HepG2 (cell line): ENCODE results near the gene CMTM4. TPM values are rescaled to one million over a fixed set of nuclear protein-coding genes. Genes with fewer than 3 reads are reported as not detected.
A peak's percentile ranks its signal among the peaks of the same experiment; 100 is the strongest.

Source experiments
- CREB1 ChIP-seq, 2 experiments: fragments of 450-650 bp in 1 of 2; IDR thresholded peaks; 2 replicates each; pipeline ENCODE4 v1.6.1; 2016 to 2017; ENCODE audit warnings: control low read depth in 1 of 2, mild to moderate bottlenecking in 1 of 2, missing compliant biosample characterization in 1 of 2, missing genetic modification characterization in 1 of 2
- FIP1L1 ChIP-seq: fragments of 200-400 bp; formaldehyde crosslinking; IDR thresholded peaks from 2 replicates; pipeline ENCODE4 v1.6.1; 2018; ENCODE audit warnings: low read depth, mild to moderate bottlenecking, low read length, moderate library complexity, borderline replicate concordance; ENCODE audit not compliant: insufficient read depth
- HNF4G ChIP-seq, 2 experiments: sonication (generic) in 1 of 2; formaldehyde crosslinking in 1 of 2; IDR thresholded peaks; 2 replicates each; pipeline versions ENCODE4 v1.4.0 to v1.6.1; 2011 to 2020; ENCODE audit warnings: borderline replicate concordance in 2 of 2, low read depth in 2 of 2, mild to moderate bottlenecking in 2 of 2, low read length in 1 of 2, missing genetic modification reagents in 1 of 2, moderate library complexity in 1 of 2
- HOXA5 ChIP-seq: sonication (generic); formaldehyde crosslinking; IDR thresholded peaks from 2 replicates; pipeline ENCODE4 v1.4.0; 2020; ENCODE audit warnings: missing genetic modification reagents
- ZNF33A ChIP-seq: sonication (generic); formaldehyde crosslinking; IDR thresholded peaks from 2 replicates; pipeline ENCODE4 v1.5.1; 2020; ENCODE audit warnings: missing genetic modification reagents, mild to moderate bottlenecking, moderate library complexity, borderline replicate concordance
- ZNF605 ChIP-seq: sonication (generic); formaldehyde crosslinking; IDR thresholded peaks from 2 replicates; pipeline ENCODE4 v1.8.0; 2022; ENCODE audit warnings: mild to moderate bottlenecking, missing genetic modification reagents
- polyA plus RNA-seq, 8 experiments: library from polyadenylated mRNA; depleted of rRNA in 3 of 8; stranded (reverse) in 7 of 8; unstranded in 1 of 8; fragments of >200 nt; fragmentation: Illumina TruSeq in 4 of 8; extraction: Trizol in 4 of 8; gene quantifications; 2 replicates each; pipeline versions ENCODE4 v1.2.1 to v1.2.3, GENCODE V29; 2011 to 2016; ENCODE audit warnings: low read depth in 4 of 8, missing spikeins in 1 of 8, mixed read lengths in 1 of 8; ENCODE audit not compliant: insufficient read depth in 1 of 8
- total RNA-seq, 5 experiments: library from RNA; depleted of rRNA; stranded (reverse); fragments of >200 nt; fragmentation: Illumina TruSeq; extraction: Trizol; gene quantifications; 2 replicates each; pipeline ENCODE4 v1.2.3, GENCODE V29; 2016; ENCODE audit warnings: low read depth in 1 of 5
- TF ChIP-seq, protein P1 (sequence below): sonication (generic); formaldehyde crosslinking; conservative IDR thresholded peaks from 2 replicates; pipeline ENCODE4 v1.8.0; 2022; ENCODE audit warnings: missing genetic modification reagents
- TF ChIP-seq, protein P2 (sequence below): sonication (generic); formaldehyde crosslinking; IDR thresholded peaks from 2 replicates; pipeline ENCODE4 v1.8.0; 2022; ENCODE audit warnings: missing genetic modification reagents, mild to moderate bottlenecking, moderate library complexity, borderline replicate concordance
- TF ChIP-seq, protein P3 (sequence below): sonication (generic); formaldehyde crosslinking; IDR thresholded peaks from 2 replicates; pipeline ENCODE4 v1.4.0; 2020; ENCODE audit warnings: mild to moderate bottlenecking, missing genetic modification reagents
- TF ChIP-seq, protein P4 (sequence below): sonication (generic); formaldehyde crosslinking; conservative IDR thresholded peaks from 2 replicates; pipeline ENCODE4 v1.4.0; 2020; ENCODE audit warnings: missing genetic modification reagents

Gene CMTM4
- total and polyA plus RNA-seq, 2 of the 13 experiments (the other 11 are each of a cell fraction or from before 2014, with no cell fraction given) = 32.0 to 36.3 TPM

DNA sequence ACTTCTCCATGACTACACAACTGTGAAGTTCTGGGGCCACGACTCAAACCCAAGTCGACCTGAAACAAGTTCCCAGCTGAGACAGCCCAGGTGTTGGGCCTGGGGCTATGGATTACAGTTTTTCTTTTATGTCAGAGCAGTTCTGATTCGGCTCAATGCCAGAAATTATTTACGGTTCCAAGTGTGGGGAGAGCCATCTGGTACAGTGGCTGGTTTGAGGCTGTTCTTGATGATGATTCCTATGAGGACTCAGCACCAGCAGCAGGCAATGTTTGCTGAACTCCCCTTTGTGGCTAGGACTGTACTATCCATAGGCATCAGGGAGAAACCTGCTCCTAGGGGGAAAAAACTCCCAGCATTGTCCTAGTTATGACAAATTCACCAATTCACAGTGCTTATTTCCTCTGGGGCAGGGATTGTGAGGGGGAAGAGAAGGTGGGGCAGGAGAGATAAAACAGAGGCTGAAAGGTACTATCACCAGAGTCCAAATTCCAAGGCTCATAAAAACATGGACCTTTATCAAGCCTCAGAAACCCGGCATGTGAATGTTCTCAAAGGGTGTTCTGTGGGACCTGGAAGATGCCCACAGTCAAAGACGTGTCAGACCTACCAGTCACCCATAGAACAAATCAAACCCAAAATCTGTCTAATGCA, 18.2 kb upstream of the CMTM4 start (continued):
- TF ChIP-seq, protein P1, sequence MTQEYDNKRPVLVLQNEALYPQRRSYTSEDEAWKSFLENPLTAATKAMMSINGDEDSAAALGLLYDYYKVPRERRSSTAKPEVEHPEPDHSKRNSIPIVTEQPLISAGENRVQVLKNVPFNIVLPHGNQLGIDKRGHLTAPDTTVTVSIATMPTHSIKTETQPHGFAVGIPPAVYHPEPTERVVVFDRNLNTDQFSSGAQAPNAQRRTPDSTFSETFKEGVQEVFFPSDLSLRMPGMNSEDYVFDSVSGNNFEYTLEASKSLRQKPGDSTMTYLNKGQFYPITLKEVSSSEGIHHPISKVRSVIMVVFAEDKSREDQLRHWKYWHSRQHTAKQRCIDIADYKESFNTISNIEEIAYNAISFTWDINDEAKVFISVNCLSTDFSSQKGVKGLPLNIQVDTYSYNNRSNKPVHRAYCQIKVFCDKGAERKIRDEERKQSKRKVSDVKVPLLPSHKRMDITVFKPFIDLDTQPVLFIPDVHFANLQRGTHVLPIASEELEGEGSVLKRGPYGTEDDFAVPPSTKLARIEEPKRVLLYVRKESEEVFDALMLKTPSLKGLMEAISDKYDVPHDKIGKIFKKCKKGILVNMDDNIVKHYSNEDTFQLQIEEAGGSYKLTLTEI (CRISPR knock-in tag) = no peak
- TF ChIP-seq HOXA5 (CRISPR knock-in tag) (no peak), FIP1L1 (no peak), CREB1 (IDR thresholded peaks at IDR 0.05) (no peak), CREB1 (CRISPR knock-in tag; IDR thresholded peaks at IDR 0.05) (no peak), ZNF605 (peak; percentile 23; the same call in 1 of the 2 replicates), ZNF33A (CRISPR knock-in tag) (no peak), HNF4G (IDR thresholded peaks at IDR 0.05; ENCODE audit: borderline replicate concordance, low read depth, low read length) (0 out of 2 replicates have a peak, but pooled peaks have one; percentile 23), HNF4G (CRISPR knock-in tag; IDR thresholded peaks at IDR 0.05; ENCODE audit: borderline replicate concordance, low read depth) (no peak)
- TF ChIP-seq, protein P2, sequence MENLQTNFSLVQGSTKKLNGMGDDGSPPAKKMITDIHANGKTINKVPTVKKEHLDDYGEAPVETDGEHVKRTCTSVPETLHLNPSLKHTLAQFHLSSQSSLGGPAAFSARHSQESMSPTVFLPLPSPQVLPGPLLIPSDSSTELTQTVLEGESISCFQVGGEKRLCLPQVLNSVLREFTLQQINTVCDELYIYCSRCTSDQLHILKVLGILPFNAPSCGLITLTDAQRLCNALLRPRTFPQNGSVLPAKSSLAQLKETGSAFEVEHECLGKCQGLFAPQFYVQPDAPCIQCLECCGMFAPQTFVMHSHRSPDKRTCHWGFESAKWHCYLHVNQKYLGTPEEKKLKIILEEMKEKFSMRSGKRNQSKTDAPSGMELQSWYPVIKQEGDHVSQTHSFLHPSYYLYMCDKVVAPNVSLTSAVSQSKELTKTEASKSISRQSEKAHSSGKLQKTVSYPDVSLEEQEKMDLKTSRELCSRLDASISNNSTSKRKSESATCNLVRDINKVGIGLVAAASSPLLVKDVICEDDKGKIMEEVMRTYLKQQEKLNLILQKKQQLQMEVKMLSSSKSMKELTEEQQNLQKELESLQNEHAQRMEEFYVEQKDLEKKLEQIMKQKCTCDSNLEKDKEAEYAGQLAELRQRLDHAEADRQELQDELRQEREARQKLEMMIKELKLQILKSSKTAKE (CRISPR knock-in tag) = no peak
- TF ChIP-seq, protein P3, sequence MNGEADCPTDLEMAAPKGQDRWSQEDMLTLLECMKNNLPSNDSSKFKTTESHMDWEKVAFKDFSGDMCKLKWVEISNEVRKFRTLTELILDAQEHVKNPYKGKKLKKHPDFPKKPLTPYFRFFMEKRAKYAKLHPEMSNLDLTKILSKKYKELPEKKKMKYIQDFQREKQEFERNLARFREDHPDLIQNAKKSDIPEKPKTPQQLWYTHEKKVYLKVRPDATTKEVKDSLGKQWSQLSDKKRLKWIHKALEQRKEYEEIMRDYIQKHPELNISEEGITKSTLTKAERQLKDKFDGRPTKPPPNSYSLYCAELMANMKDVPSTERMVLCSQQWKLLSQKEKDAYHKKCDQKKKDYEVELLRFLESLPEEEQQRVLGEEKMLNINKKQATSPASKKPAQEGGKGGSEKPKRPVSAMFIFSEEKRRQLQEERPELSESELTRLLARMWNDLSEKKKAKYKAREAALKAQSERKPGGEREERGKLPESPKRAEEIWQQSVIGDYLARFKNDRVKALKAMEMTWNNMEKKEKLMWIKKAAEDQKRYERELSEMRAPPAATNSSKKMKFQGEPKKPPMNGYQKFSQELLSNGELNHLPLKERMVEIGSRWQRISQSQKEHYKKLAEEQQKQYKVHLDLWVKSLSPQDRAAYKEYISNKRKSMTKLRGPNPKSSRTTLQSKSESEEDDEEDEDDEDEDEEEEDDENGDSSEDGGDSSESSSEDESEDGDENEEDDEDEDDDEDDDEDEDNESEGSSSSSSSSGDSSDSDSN (CRISPR knock-in tag) = no peak
- TF ChIP-seq, protein P4, sequence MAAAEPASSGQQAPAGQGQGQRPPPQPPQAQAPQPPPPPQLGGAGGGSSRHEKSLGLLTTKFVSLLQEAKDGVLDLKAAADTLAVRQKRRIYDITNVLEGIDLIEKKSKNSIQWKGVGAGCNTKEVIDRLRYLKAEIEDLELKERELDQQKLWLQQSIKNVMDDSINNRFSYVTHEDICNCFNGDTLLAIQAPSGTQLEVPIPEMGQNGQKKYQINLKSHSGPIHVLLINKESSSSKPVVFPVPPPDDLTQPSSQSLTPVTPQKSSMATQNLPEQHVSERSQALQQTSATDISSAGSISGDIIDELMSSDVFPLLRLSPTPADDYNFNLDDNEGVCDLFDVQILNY = no peak
